SK-N-SH (cell line): ENCODE data around the gene BANF1. TPM values are rescaled to one million over a fixed set of nuclear protein-coding genes. Genes with fewer than 3 reads are reported as not detected.
A peak's percentile ranks its signal among the peaks of the same experiment; 100 is the strongest.
"Not testable (repeated sequence)": the region's sequence is repeated elsewhere in the genome, so short reads cannot be mapped to it uniquely, and the experiment has no call there.

Source experiments
- CTCF ChIA-PET: fragments of 300-600, 350-600 bp; formaldehyde crosslinking; extraction: SDS; loops from one replicate; lab custom pipeline; 2021; lab: Yijun Ruan, JAX
- POLR2A ChIA-PET: fragments of 350-600 bp; sonication (Branson Sonifier 250); formaldehyde crosslinking; extraction: SDS; loops from one replicate; lab custom pipeline; 2020; ENCODE audit warnings: antibody characterized with exemption, inconsistent platforms; lab: Yijun Ruan, JAX
- DNase-seq: peaks from one replicate; pipeline ENCODE4 v3.0.0; 2012
- H2AFZ ChIP-seq: fragments of 200-600 bp; sonication (generic); 2 replicates; pipeline ENCODE4 v1.8.1; 2016; ENCODE audit warnings: antibody characterized with exemption, mild to moderate bottlenecking, low read depth
- H3F3A ChIP-seq: fragments of 200-600 bp; sonication (generic); replicated peaks from 2 replicates; pipeline ENCODE3; 2016; ENCODE audit warnings: antibody characterized with exemption, mild to moderate bottlenecking; ENCODE audit not compliant: insufficient read depth
- H3K27ac ChIP-seq, 2 experiments: fragments of 200-500 bp in 1 of 2; fragments of 200-600 bp in 1 of 2; sonication (Bioruptor generic) in 1 of 2; sonication (generic), shearing (Covaris generic) in 1 of 2; 2 replicates each; pipeline versions ENCODE4 v1.5.1 to v1.6.1; 2014 to 2016; ENCODE audit warnings: low read depth in 2 of 2, inconsistent platforms in 1 of 2, low read length in 1 of 2, mild to moderate bottlenecking in 1 of 2, mixed read lengths in 1 of 2
- H3K27me3 ChIP-seq: fragments of 200-600 bp; sonication (generic), shearing (Covaris generic); 2 replicates; pipeline ENCODE4 v1.6.1; 2016; ENCODE audit warnings: mixed run types; ENCODE audit not compliant: insufficient read depth
- H3K36me3 ChIP-seq, 2 experiments: fragments of 200-500 bp in 1 of 2; fragments of 200-600 bp in 1 of 2; sonication (Bioruptor generic) in 1 of 2; sonication (generic) in 1 of 2; replicated peaks in 1 of 2; 2 replicates each; pipeline versions ENCODE3 to v1.5.1; 2014 to 2016; ENCODE audit warnings: low read length in 1 of 2, mild to moderate bottlenecking in 1 of 2; ENCODE audit not compliant: insufficient read depth in 2 of 2, control insufficient read depth in 1 of 2
- H3K4me1 ChIP-seq, 2 experiments: fragments of 200-500 bp in 1 of 2; fragments of 200-600 bp in 1 of 2; sonication (Bioruptor generic) in 1 of 2; sonication (generic), shearing (Covaris generic) in 1 of 2; 2 replicates each; pipeline versions ENCODE4 v1.5.1 to v1.6.1; 2014 to 2016; ENCODE audit warnings: low read depth in 1 of 2, low read length in 1 of 2, mixed run types in 1 of 2; ENCODE audit not compliant: insufficient read depth in 2 of 2, control insufficient read depth in 1 of 2
- H3K4me2 ChIP-seq: fragments of 200-600 bp; sonication (generic), shearing (Covaris generic); 2 replicates; pipeline ENCODE4 v1.6.1; 2017; ENCODE audit warnings: mixed run types
- H3K4me3 ChIP-seq, 2 experiments: fragments of 200-500 bp in 1 of 2; fragments of 200-600 bp in 1 of 2; sonication (Bioruptor generic) in 1 of 2; sonication (generic), shearing (Covaris generic) in 1 of 2; 2 replicates each; pipeline versions ENCODE4 v1.5.1 to v1.8.1; 2014 to 2016; ENCODE audit warnings: low read depth in 2 of 2, inconsistent platforms in 1 of 2, low read length in 1 of 2, mild to moderate bottlenecking in 1 of 2, mixed read lengths in 1 of 2, moderate library complexity in 1 of 2
- H3K79me2 ChIP-seq: fragments of 200-600 bp; sonication (generic); 2 replicates; pipeline ENCODE4 v1.8.1; 2017; ENCODE audit warnings: mild to moderate bottlenecking; ENCODE audit not compliant: insufficient read depth
- H3K9ac ChIP-seq: fragments of 200-600 bp; sonication (generic); 2 replicates; pipeline ENCODE4 v1.6.1; 2017; ENCODE audit warnings: mixed run types
- H3K9me2 ChIP-seq: fragments of 200-600 bp; sonication (generic); 2 replicates; pipeline ENCODE4 v1.6.1; 2017; ENCODE audit warnings: mixed run types
- H3K9me3 ChIP-seq: fragments of 200-600 bp; sonication (generic); 2 replicates; pipeline ENCODE4 v1.6.1; 2017; ENCODE audit warnings: mixed run types, mild to moderate bottlenecking, moderate library complexity
- H4K20me1 ChIP-seq: fragments of 200-600 bp; sonication (generic); 2 replicates; pipeline ENCODE4 v1.6.1; 2017; ENCODE audit warnings: mild to moderate bottlenecking, mixed run types; ENCODE audit not compliant: insufficient read depth
- CHD2 ChIP-seq: fragments of 150-350 bp; IDR thresholded peaks from 2 replicates; pipeline ENCODE4 v1.6.1; 2018; ENCODE audit warnings: low read length; ENCODE audit not compliant: partially characterized antibody
- CTCF ChIP-seq: fragments of 200-600 bp; sonication (generic); IDR thresholded peaks from 2 replicates; pipeline ENCODE4 v1.6.1; 2017; ENCODE audit warnings: antibody characterized with exemption, mild to moderate bottlenecking, moderate library complexity
- EZH2phosphoT487 ChIP-seq: fragments of 200-600 bp; sonication (generic); IDR thresholded peaks from 2 replicates; pipeline ENCODE4 v1.6.1; 2017; ENCODE audit warnings: low read depth, mixed run types, mild to moderate bottlenecking, antibody characterized with exemption, moderate library complexity, borderline replicate concordance
- JUND ChIP-seq: IDR thresholded peaks from 2 replicates; pipeline ENCODE4 v1.4.0; 2012
- SIN3A ChIP-seq: IDR thresholded peaks from 2 replicates; pipeline ENCODE4 v1.6.1; 2012; ENCODE audit warnings: low read depth, mild to moderate bottlenecking, low read length, moderate library complexity, borderline replicate concordance
- USF1 ChIP-seq: IDR thresholded peaks from 2 replicates; pipeline ENCODE4 v1.4.0; 2012; ENCODE audit warnings: low read depth, borderline replicate concordance
- WGBS: methylation state at CpG from one replicate; pipeline ENCODE4 v1.1.6; 2017; ENCODE audit warnings: low lambda C conversion rate; 5-methylcytosine and 5-hydroxymethylcytosine counted together
- polyA plus RNA-seq, 3 experiments: library from polyadenylated mRNA; depleted of rRNA; stranded (reverse); fragments of >200 nt; gene quantifications; 2 replicates each; pipeline ENCODE4 v1.2.3, GENCODE V29; 2012

Gene BANF1
- polyA plus RNA-seq, 1 of the 3 experiments (the other 2 are of a cell fraction): 382 TPM

GRCh38 chr11:66008468-66009101, 6.3 kb downstream of the BANF1 start:
- no peak for TF ChIP-seq EZH2phosphoT487
- no peak for TF ChIP-seq SIN3A
- TF ChIP-seq CHD2: no peak
- no peak for TF ChIP-seq USF1
- no peak for TF ChIP-seq JUND
- no peak for TF ChIP-seq CTCF
- 0 out of 2 replicates have a peak overlapping the region, but pooled peaks have one; percentile 31 for H2AFZ ChIP-seq
- peak overlapping the region in 1 of 2 experiments; percentile 13; a peak in 1 of 4 replicates for H3K27ac ChIP-seq
- no peaks in the 10 kb centered on the region for H3K27me3 ChIP-seq
- H3K79me2 ChIP-seq: peaks cover 19% of the 10 kb centered on the region
- peaks cover 4 to 6% of the 10 kb centered on the region in 2 experiments; a peak in 2 of 4 replicates for H3K4me1 ChIP-seq
- H3F3A ChIP-seq: peaks cover 44% of the 10 kb centered on the region
- 53% methylated on average over 7 of the region's 10 CpGs for WGBS
- CTCF ChIA-PET: interaction anchor here (0.6 to 2.3 kb wide), 4 partner anchors 14 to 44 kb away, joined by 3 to 23 read pairs (median 4); no protein-coding TSS in a partner anchor
- H3K4me2 ChIP-seq: no peak overlapping the region
- H3K36me3 ChIP-seq: peaks cover 18% of the 10 kb centered on the region in 2 experiments
- H3K4me3 ChIP-seq: no peak overlapping the region
- no peaks in the 10 kb centered on the region for H4K20me1 ChIP-seq
- 0 out of 2 replicates have a peak overlapping the region, but pooled peaks have one; percentile 6 for H3K9ac ChIP-seq
- no peaks in the 10 kb centered on the region for H3K9me3 ChIP-seq
- DNase-seq: no peak
- POLR2A ChIA-PET: interaction anchor here (0.8 to 1.6 kb wide), 2 partner anchors 37 to 50 kb away, joined by 4 to 6 read pairs; no protein-coding TSS in a partner anchor
- H3K9me2 ChIP-seq: no peaks in the 10 kb centered on the region

GRCh38 chr11:66010036-66010435, 7.7 kb downstream of the BANF1 start:
- DNase-seq, H3K4me2 ChIP-seq, H3K36me3 ChIP-seq, H3K9ac ChIP-seq, H2AFZ ChIP-seq, H4K20me1 ChIP-seq, H3K9me2 ChIP-seq, H3K27ac ChIP-seq, H3K27me3 ChIP-seq, H3K4me3 ChIP-seq, H3K79me2 ChIP-seq, POLR2A ChIA-PET, H3K9me3 ChIP-seq: not testable (repeated sequence)
- H3F3A ChIP-seq: peaks cover 45% of the 10 kb centered on the region
- H3K4me1 ChIP-seq: peaks cover 4 to 11% of the 10 kb centered on the region in 2 experiments; a peak in 3 of 4 replicates
- CTCF ChIA-PET: interaction anchor here (0.8 to 2.3 kb wide), 3 partner anchors 12 to 35 kb away, joined by 3 to 23 read pairs (median 5); no protein-coding TSS in a partner anchor
- 100% methylated on average over 4 of the region's 4 CpGs for WGBS
